Measurements from ENCODE around the gene ZNF189.

GRCh38 chr9:101417389-101417788 is 18.7 kb downstream of the ZNF189 start:
- TF ChIP-seq EP300 (IDR thresholded peaks at IDR 0.05) (no peak), CTCF (IDR thresholded peaks at IDR 0.05) (no peak)

Measured in tibial nerve (tissue), 4 donors.